NCI-H187 (cell line): ENCODE measurements around the gene MEIS2.

Experiments used
- DNase-seq, 2 experiments: peaks; one replicate each; lab custom pipeline; 2025; lab: John Stamatoyannopoulos, UW

MEIS2 gene

DNA sequence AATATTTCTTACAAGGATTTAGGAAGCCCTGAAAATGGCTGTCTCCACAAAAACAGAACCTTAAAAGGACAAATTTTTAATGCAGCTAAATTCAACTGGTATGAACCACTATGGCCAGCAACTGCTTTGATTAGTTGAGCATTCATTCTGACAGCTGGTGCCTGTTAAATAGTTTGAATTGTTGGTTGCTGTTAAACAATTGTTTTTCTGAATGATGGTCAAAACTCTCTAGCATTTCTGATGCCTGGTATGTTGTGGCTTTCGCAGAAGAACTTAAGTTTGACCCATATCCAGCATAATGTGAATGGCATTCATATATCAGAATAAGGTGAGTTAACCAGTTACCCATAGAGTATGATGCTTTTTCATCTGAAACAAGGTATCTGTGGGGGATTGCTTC, 138.4 kb downstream of the MEIS2 start:
- DNase-seq, result no peak

DNA sequence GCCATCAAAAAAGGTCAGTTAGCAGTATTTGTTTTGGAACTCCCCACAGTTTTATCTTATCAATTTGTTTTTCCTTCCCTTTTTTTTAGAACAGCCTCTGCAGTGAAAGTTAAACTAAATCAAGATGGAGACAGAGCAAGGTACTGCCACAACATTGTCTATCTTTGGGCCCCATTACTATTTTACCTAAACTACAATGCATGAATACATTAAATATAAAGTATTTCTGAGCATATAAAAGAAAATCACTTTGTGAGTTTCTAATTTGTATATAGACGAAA, 139.5 kb downstream of the MEIS2 start:
- no peak for DNase-seq

DNA sequence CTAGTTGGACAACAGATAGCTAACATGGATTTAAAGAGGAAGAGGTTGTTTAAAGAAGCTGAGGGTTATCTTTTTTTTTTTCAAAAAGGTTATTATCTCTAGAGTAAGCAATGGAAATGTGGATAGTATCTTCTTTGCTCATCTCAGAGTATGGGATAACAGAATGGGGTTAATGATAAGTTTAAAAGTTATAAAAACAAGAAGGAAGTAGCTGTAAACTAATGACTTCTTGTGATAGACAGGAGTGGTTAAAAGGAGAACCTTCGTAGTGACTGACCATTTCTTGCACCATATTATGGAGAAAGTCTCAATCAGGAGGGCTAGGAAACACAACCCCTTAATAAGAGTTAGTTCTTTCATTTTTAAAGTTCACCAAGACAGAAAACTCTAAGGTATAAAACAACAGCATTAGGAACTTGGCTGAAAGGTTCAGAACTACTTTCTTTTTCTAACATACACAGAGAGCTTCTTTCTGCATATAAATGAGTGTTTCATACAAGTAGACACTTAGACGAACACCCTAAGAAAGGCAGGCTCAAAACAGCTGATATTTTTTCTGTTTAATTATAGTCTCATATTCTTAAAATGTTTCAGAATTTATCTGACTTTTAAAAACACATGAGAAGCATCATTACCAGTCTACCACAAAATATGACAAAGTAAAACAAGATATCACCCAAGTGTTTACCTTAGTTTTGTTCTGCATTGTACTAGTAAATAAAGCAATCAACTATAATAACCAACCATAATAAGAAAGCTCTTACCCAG, 140.0 kb downstream of the MEIS2 start:
- no peak for DNase-seq

GRCh38 chr15:36959746-36960145, 140.6 kb downstream of the MEIS2 start:
- DNase-seq, result no peak

GRCh38 chr15:36958606-36959005, 141.7 kb downstream of the MEIS2 start:
- DNase-seq, result no peak

DNA sequence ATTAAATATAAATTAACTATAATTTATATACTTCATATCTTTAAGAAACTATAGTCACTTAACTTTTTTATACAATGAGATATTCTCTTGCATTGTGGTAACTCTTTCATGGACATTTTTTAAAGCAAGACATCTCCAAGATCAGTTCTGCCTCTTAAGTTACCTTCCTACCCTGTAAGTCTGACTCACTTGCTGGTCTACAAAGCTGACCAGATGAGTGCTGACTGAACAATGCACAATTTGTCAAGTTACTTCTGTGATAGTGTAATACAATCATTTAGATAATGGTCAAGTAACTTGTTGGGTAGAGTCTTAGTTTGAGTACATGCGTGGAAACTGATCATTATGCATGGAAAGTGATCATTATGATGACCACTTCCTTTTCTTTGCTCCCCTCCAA, 145.9 kb downstream of the MEIS2 start:
- DNase-seq, result no peak

GRCh38 chr15:36953346-36953745, 147.0 kb downstream of the MEIS2 start:
- no peak for DNase-seq

- no peak for DNase-seq
Observed at GRCh38 chr15:36951731-36952247, 148.6 kb downstream of the MEIS2 start.

GRCh38 chr15:36950371-36950770, 150.0 kb downstream of the MEIS2 start:
- no peak for DNase-seq

- DNase-seq, result no peak
Observed at GRCh38 chr15:36948982-36949381, 151.4 kb downstream of the MEIS2 start.

GRCh38 chr15:36947035-36947719, 153.2 kb downstream of the MEIS2 start:
- no peak for DNase-seq

GRCh38 chr15:36944442-36944841, 155.9 kb downstream of the MEIS2 start:
- no peak for DNase-seq

DNA sequence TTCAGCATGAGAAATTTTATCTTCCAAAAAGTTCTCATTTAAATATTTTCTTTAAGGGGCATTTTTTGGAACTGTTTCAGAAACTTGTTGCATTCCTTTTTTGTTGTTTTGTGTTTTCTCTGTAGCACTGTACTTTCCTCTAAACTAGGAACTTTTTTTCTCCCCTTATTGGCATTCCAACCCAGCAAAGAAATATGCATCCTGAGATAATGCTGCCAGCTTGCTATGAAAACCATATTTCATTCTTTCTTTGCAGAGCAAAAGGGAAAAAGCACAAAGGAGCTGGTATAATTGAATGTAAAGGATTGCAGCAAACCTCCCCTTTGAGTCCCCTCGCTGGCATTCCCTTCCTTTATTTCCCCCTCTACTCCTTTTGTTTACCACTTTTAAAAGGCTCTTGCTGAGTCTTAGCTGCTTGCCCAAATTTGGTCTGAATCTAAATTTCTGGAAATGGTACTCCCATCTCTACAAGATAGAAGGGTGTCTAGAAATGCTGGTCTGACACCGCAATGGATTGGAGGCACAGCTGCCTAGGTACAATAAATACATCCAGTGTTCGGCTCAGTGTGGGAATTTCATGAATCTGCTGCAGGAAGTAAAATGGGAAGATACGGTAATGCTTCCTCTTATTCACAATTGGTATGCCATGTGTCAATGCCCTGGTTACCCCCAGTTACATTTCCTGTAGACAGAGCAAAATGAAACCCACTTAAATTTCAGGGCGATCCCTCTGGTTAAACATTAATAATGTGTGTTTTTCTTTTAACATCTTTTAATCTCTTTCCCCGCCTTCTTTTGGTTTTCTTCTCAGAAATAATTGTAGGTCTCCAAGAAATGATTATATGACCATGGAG, 156.6 kb downstream of the MEIS2 start:
- DNase-seq, result no peak

DNA sequence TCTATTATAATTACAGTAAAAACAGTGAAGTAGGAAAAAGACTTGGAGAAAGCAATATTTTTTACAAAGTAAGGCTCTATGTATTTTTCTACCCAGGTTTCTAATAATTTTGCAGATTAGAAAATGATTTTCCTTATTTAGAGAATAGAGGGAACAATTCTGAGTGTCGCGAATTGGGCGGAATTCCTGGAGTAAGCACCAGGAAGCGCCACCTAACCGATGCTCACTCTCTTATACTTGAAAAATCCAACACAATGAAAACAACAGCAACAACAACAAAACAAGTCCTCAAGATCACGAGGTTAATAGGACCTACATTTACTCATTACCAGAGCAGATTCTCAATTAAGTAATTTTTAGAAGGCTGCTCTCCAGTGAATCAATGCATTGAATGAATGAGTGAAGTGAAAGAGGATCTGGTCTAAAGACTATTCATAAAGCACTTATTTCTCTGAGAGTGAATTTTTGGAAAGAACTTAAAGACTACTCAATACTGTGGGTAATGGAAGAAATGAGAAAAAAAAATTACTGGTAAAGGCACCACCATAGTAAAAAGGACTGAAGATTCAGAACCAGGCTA, 158.0 kb downstream of the MEIS2 start:
- DNase-seq, result no peak

DNA sequence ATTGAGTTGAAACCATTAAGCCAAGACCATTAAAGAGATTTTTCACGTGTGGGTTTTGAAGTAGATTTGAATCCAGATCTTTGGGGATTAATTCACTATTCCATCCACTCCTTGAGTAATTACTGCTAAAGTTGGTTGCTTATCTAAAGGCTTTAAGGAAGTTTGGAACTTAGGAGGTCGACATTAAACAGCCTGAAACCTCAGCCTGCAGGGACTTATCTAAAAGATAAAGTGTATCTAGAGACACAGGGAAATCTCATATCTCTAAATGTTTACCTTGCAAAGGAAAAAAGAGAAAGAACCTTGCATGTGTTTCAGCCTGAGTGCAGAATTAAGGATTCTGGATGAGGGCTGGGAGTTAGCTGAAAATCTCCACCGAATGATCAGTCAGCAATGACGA, 158.6 kb downstream of the MEIS2 start:
- no peak for DNase-seq

DNA sequence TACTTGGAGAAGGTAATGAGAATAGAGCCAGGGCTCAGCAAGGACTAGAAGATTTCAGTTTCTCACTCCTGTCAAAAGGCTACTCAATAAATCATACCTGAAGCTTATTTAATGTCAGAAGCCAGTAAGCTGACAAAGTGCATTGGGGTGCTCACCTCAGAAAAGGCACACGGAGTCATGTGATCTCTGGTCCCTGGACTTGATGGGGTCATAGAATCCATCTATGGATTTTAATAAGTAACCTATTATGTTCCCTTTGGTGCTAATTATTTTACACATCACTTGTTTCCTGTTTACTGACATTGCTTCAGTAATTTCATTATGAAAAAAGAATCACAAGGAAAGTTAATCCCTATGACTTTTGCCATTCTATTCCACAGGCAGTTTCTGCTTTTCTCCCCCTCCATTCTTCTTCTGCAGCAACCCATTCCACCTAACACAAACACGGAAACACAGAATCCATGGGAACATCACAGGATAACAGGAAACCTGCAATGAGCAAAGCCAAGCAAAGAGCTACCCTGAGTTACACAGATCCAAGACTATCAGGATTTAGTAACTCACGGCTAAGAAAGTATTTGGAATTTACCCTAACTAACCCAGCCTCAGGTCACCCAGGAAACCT, 159.6 kb downstream of the MEIS2 start:
- DNase-seq, result no peak

DNA sequence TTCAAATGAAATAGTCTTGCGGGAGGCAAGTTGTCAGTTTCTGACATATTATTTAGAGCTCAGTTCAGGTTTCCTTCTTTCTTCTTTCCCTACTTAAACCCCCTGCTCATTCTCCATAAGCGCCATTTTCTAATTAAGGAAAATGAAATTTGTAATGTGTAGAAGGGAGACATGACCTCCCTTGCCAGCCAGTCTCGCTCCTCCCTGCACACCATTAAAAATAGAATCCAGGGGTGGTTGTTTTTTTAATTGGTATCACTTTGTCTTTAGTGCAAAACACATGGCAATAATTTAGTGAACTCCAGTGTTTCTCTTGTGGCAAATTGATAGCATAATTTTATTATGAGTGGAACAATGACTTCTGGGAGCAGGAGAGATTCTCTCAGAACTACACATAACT, 160.1 kb downstream of the MEIS2 start:
- DNase-seq, result no peak

DNA sequence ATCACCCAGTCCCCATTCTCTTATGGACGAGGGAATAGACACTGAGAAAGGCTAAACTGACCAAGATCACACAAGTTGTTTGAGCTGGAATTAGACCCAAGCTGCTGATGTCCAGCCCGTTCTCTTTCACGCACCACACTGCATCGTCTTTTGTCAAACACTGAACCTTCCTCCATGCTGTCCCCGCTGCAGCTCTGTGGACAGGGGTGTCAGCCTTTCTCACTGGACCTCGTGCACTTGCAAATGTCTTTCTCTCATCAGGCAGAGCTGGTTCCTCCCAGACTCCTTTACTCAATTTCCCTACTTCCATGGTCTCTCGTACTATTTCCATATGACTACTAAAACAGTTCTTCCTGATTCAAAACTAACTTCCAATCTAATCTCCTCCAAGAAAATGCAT, 161.6 kb downstream of the MEIS2 start:
- no peak for DNase-seq

DNA sequence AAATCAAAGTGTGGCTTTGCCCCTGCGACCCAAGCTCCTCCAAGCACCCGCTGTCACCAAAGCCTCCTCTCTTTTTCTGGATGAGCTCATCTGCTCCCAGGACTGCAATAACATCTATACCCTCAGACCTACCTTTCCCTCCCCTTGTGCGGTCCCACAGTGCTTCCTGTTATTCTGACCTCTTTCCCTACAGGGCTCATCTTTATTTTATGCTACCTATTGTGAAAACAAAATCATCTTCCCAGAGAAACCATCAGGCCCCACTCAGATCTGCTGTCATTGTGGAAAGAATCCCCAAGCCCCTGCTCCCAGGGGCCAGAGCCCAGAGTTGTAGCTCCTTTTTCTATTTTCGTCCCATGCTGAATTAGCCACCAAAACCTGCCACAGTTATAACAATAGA, 162.2 kb downstream of the MEIS2 start:
- no peak for DNase-seq

- no peak for DNase-seq
Observed at GRCh38 chr15:36936613-36937012, 163.7 kb downstream of the MEIS2 start.

GRCh38 chr15:36933255-36933990, 166.9 kb downstream of the MEIS2 start:
- no peak for DNase-seq
